Measurements from ENCODE around the gene TBC1D2B.
"Not testable (repeated sequence)": the region's sequence is repeated elsewhere in the genome, so short reads cannot be mapped to it uniquely, and the experiment has no call there.

TBC1D2B gene

GRCh38 chr15:77999486-77999885 lies 78.0 kb downstream of the TBC1D2B start:
- no peak for DNase-seq

GRCh38 chr15:77998592-77998991 lies 78.9 kb downstream of the TBC1D2B start:
- DNase-seq = no peak

- DNase-seq = not testable (repeated sequence)
Observed at GRCh38 chr15:77997761-77998554, 79.6 kb downstream of the TBC1D2B start.

GRCh38 chr15:77997221-77997620 lies 80.3 kb downstream of the TBC1D2B start:
- DNase-seq = not testable (repeated sequence)

GRCh38 chr15:77996713-77997171 lies 80.8 kb downstream of the TBC1D2B start:
- DNase-seq = not testable (repeated sequence)

GRCh38 chr15:77996226-77996625 lies 81.3 kb downstream of the TBC1D2B start:
- DNase-seq = not testable (repeated sequence)

GRCh38 chr15:77995537-77995918 lies 82.0 kb downstream of the TBC1D2B start:
- DNase-seq = not testable (repeated sequence)

- not testable (repeated sequence) for DNase-seq
Observed at GRCh38 chr15:77994893-77995536, 82.5 kb downstream of the TBC1D2B start.

- DNase-seq = peak in 1 of 2 experiments; percentile 6
Observed at GRCh38 chr15:77993970-77994693, 83.4 kb downstream of the TBC1D2B start.

GRCh38 chr15:77993374-77993911 lies 84.1 kb downstream of the TBC1D2B start:
- DNase-seq = no peak

GRCh38 chr15:77992356-77993222 lies 84.9 kb downstream of the TBC1D2B start:
- DNase-seq = no peak

- not testable (repeated sequence) for DNase-seq
Observed at GRCh38 chr15:77991658-77992201, 85.8 kb downstream of the TBC1D2B start.

GRCh38 chr15:77991029-77991406 lies 86.5 kb downstream of the TBC1D2B start:
- no peak for DNase-seq

GRCh38 chr15:77989296-77990143 lies 88.0 kb downstream of the TBC1D2B start:
- no peak for DNase-seq

- DNase-seq = no peak
Observed at GRCh38 chr15:77988347-77989295, 88.9 kb downstream of the TBC1D2B start.

- DNase-seq = not testable (repeated sequence)
Observed at GRCh38 chr15:77987765-77988136, 89.8 kb downstream of the TBC1D2B start.

- no peak for DNase-seq
Observed at GRCh38 chr15:77986891-77987764, 90.4 kb downstream of the TBC1D2B start.

GRCh38 chr15:77985931-77986480 lies 91.5 kb downstream of the TBC1D2B start:
- no peak for DNase-seq

All from stimulated activated CD4-positive, alpha-beta T cell treated with anti-CD3 and anti-CD28 coated beads, Interleukin-4, amount 100 ng/mL, for 4 hours (primary cell).